Adrenal gland (tissue), 12 donors: ENCODE results near the gene METTL2B. TPM values are rescaled to one million over a fixed set of nuclear protein-coding genes. Genes with fewer than 3 reads are reported as not detected.
A peak's percentile ranks its signal among the peaks of the same experiment; 100 is the strongest.
"Not testable (repeated sequence)": the region's sequence is repeated elsewhere in the genome, so short reads cannot be mapped to it uniquely, and the experiment has no call there.

Source experiments
- DNase-seq, 7 donors: peaks; one replicate each; pipeline ENCODE4 v3.0.0-alpha.2; 2019 to 2020
- H3K27ac ChIP-seq, 5 donors: fragments of 200-600 bp; sonication (generic) in 4 of 5; 1 replicate in 3 of 5; 2 replicates in 2 of 5; pipeline versions ENCODE4 v1.5.1 to v1.8.0; 2016 to 2020; ENCODE audit warnings: mild to moderate bottlenecking in 1 of 5
- H3K27me3 ChIP-seq: fragments of 200-600 bp; 2 replicates; pipeline ENCODE4 v1.8.0; 2021
- H3K36me3 ChIP-seq, 2 donors: fragments of 200-600 bp; replicated peaks in 1 of 2; 1 replicate in 1 of 2; 2 replicates in 1 of 2; pipeline versions ENCODE4 v1.5.1 to v1.8.0; 2018 to 2022
- H3K4me1 ChIP-seq, 2 donors: fragments of 200-600 bp; replicated peaks in 1 of 2; 1 replicate in 1 of 2; 2 replicates in 1 of 2; pipeline versions ENCODE4 v1.5.1 to v1.8.0; 2018 to 2021
- H3K4me3 ChIP-seq, 4 donors: fragments of 200-600 bp; sonication (generic) in 3 of 4; one replicate each; pipeline ENCODE4 v1.5.1; 2016 to 2018
- H3K9me3 ChIP-seq, 3 donors: fragments of 200-600 bp; sonication (generic) in 1 of 3; replicated peaks in 1 of 3; 1 replicate in 2 of 3; 2 replicates in 1 of 3; pipeline versions ENCODE4 v1.5.1 to v1.8.0; 2016 to 2021
- CTCF ChIP-seq, 6 experiments: fragments of 450-650 bp in 4 of 6; fragments of 200-600 bp in 2 of 6; sonication (generic) in 1 of 6; IDR thresholded peaks; 1 replicate in 5 of 6; 2 replicates in 1 of 6; pipeline versions ENCODE4 v1.5.1 to v1.8.0; 2016 to 2021; ENCODE audit warnings: antibody characterized with exemption in 6 of 6, mild to moderate bottlenecking in 2 of 6, moderate library complexity in 1 of 6
- POLR2A ChIP-seq, 2 donors: fragments of 450-650 bp; IDR thresholded peaks; one replicate each; pipeline ENCODE4 v1.6.1; 2017; ENCODE audit warnings: antibody characterized with exemption in 2 of 2, mild to moderate bottlenecking in 2 of 2, moderate library complexity in 1 of 2
- WGBS, 4 donors: extraction: QIAGEN DNeasy Blood & Tissue Kit in 2 of 4; methylation state at CpG; one replicate each; pipeline versions ENCODE4 v1.1.5 to v1.1.7; 2013 to 2017; 5-methylcytosine and 5-hydroxymethylcytosine counted together
- intact Hi-C, 2 donors: fragments of 100-400 bp; cut with DNase I; formaldehyde crosslinking; loops; one replicate each; pipeline versions ENCODE4 v1.14.1 to v1.15.0; 2022 to 2023
- polyA plus RNA-seq, 3 donors: library from polyadenylated mRNA; stranded (reverse); fragments of 200-250 nt in 2 of 3; fragments of 350-450 nt in 1 of 3; fragmentation: Illumina TruSeq in 1 of 3; extraction: RNeasy Lipid Tissue Mini Kit (QIAGEN cat#74804) in 1 of 3; gene quantifications; one replicate each; pipeline ENCODE4 v1.2.3, GENCODE V29; 2013 to 2014
- total RNA-seq, 9 donors: library from RNA; depleted of rRNA in 4 of 9; stranded (reverse); fragments of >200 nt in 4 of 9; fragments of 120-200 nt in 1 of 9; fragmentation: NEBNext Ultra II Directional in 1 of 9; extraction: Animal tissue kit (Norgen Biotek cat#: 25700) in 1 of 9; gene quantifications; one replicate each; pipeline versions ENCODE4 v1.1.0 to v1.2.4, GENCODE V29; 2013 to 2023
- donor health status: healthy with polysubstance abuse.
- donor health status: Bipolar disorder and iron deficiency.
- donor health status: DM: yes; HTN: yes; CAD: no.
- donor health status: DM: no; HTN: no; CAD: no.
- donor health status: DM: no; HTN: no; CAD: no.
- donor health status: DM: yes; HTN: yes; CAD: no.

METTL2B gene
- total and polyA plus RNA-seq, 12 donors: 7.1 to 35.9 (median 25.6) TPM

GRCh38 chr7:128526062-128526466 lies 49.5 kb downstream of the METTL2B start:
- H3K9me3 ChIP-seq, H3K4me3 ChIP-seq, H3K27me3 ChIP-seq, intact Hi-C loops, H3K36me3 ChIP-seq, DNase-seq, H3K27ac ChIP-seq: not testable (repeated sequence)
- WGBS, 4 donors: 81 to 92% (median 86%) methylated on average over 2 to 3 of the region's 3 CpGs
- peaks cover 2 to 12% of the 10 kb centered on the region in 2 donors for H3K4me1 ChIP-seq

- intact Hi-C loops: not testable (repeated sequence)
These were observed 52.6 kb downstream of the METTL2B start for GRCh38 chr7:128529191-128529590.

GRCh38 chr7:128530121-128530854 lies 53.7 kb downstream of the METTL2B start:
- H3K36me3 ChIP-seq, H3K9me3 ChIP-seq, intact Hi-C loops, H3K27me3 ChIP-seq: not testable (repeated sequence)
- H3K27ac ChIP-seq: peak overlapping the region in 4 of 5 donors; percentile 94 to 99 (median 97)
- peak in 1 of 2 donors; percentile 3 for TF ChIP-seq POLR2A (IDR thresholded peaks at IDR 0.05)
- H3K4me3 ChIP-seq: peak overlapping the region in 3 of 4 donors; percentile 18 to 98 (median 91)
- peak in 4 of 7 donors; percentile 21 to 57 (median 32) for DNase-seq
- peaks cover 5 to 22% of the 10 kb centered on the region in 2 donors for H3K4me1 ChIP-seq
- 2 to 29% (median 10%) methylated on average over 3 to 49 of the region's 50 CpGs for WGBS, 4 donors

More at GRCh38 chr7:128529191-128529590, 52.6 kb downstream of the METTL2B start:
- not testable (repeated sequence) for H3K27ac ChIP-seq, H3K9me3 ChIP-seq, H3K36me3 ChIP-seq, H3K4me3 ChIP-seq, H3K27me3 ChIP-seq
- WGBS, 4 donors: 94 to 98% (median 96%) methylated on average over 16 of the region's 16 CpGs
- H3K4me1 ChIP-seq: peaks cover 6 to 11% of the 10 kb centered on the region in 2 donors
- DNase-seq: peak in 1 of 7 donors; percentile 48

GRCh38 chr7:128530855-128531104 lies 54.2 kb downstream of the METTL2B start:
- Histone ChIP-seq H3K9me3 (no peaks in the 10 kb centered on the region), H3K27me3 (no peaks in the 10 kb centered on the region), H3K4me1 (peaks cover 5 to 25% of the 10 kb centered on the region in 2 donors), H3K4me3 (peak overlapping the region in 2 of 4 donors; percentile 91 to 98), H3K36me3 (peaks cover 0 to 5% of the 10 kb centered on the region in 2 donors), H3K27ac (peak overlapping the region in 4 of 5 donors; percentile 94 to 99 (median 97))
- no peak for TF ChIP-seq CTCF (IDR thresholded peaks at IDR 0.05)
- TF ChIP-seq POLR2A (IDR thresholded peaks at IDR 0.05): no peak
- 0 to 1% (median 0%) methylated on average over 8 to 21 of the region's 38 CpGs; no CpG with 5 or more reads in 1 of the 4 donors for WGBS, 4 donors
- intact Hi-C loops: no loop called here
- DNase-seq: no peak

GRCh38 chr7:128531105-128531954 lies 54.8 kb downstream of the METTL2B start:
- WGBS, 4 donors: 0% methylated on average over 6 to 92 of the region's 92 CpGs; no CpG with 5 or more reads in 1 of the 4 donors
- peak overlapping the region; percentile 66 to 99 (median 96) for H3K27ac ChIP-seq
- H3K4me3 ChIP-seq: peak overlapping the region; percentile 18 to 98 (median 59)
- peak in 1 of 2 donors; percentile 43 for TF ChIP-seq POLR2A (IDR thresholded peaks at IDR 0.05)
- H3K4me1 ChIP-seq: peaks cover 5 to 25% of the 10 kb centered on the region in 2 donors
- H3K9me3 ChIP-seq, H3K27me3 ChIP-seq, intact Hi-C loops, H3K36me3 ChIP-seq: not testable (repeated sequence)
- DNase-seq: peak; percentile 65 to 92 (median 86)

- H3K36me3 ChIP-seq, H3K9me3 ChIP-seq, intact Hi-C loops, H3K27me3 ChIP-seq: not testable (repeated sequence)
- Histone ChIP-seq H3K27ac (peak overlapping the region; percentile 66 to 99 (median 96)), H3K4me1 (peaks cover 5 to 25% of the 10 kb centered on the region in 2 donors), H3K4me3 (peak overlapping the region in 3 of 4 donors; percentile 27 to 98 (median 91))
- 0 to 1% (median 0%) methylated on average over 14 to 33 of the region's 35 CpGs for WGBS, 4 donors
- DNase-seq: peak; percentile 48 to 79 (median 57)
- peak in 1 of 2 donors; percentile 27 for TF ChIP-seq POLR2A (IDR thresholded peaks at IDR 0.05)
These were observed 55.5 kb downstream of the METTL2B start for GRCh38 chr7:128531955-128532478.

GRCh38 chr7:128532956-128533355 lies 56.4 kb downstream of the METTL2B start:
- DNase-seq, H3K27me3 ChIP-seq, H3K9me3 ChIP-seq, intact Hi-C loops, H3K36me3 ChIP-seq: not testable (repeated sequence)
- 0 to 10% (median 3%) methylated on average over 1 of the region's 1 CpG for WGBS, 4 donors
- H3K4me3 ChIP-seq: peak overlapping the region in 1 of 4 donors; percentile 98
- H3K27ac ChIP-seq: peak overlapping the region in 4 of 5 donors; percentile 46 to 99 (median 96)
- peaks cover 5 to 31% of the 10 kb centered on the region in 2 donors for H3K4me1 ChIP-seq
